HL-60 (cell line): ENCODE results near the gene SPOUT1.

Experiments
- DNase-seq, 2 experiments: peaks; one replicate each; pipeline ENCODE4 v3.0.0-alpha.2; 2010 to 2020; ENCODE audit warnings: low read depth in 1 of 2, low spot score in 1 of 2
- H3K27ac ChIP-seq: fragments of 250-450 bp; sonication (Bioruptor Pico); replicated peaks from 2 replicates; pipeline ENCODE4 v1.5.1; 2020; ENCODE audit warnings: mild to moderate bottlenecking, moderate library complexity
- H3K27me3 ChIP-seq: fragments of 250-450 bp; sonication (Bioruptor Pico); 2 replicates; pipeline ENCODE4 v1.5.1; 2021; ENCODE audit warnings: mild to moderate bottlenecking, moderate library complexity; ENCODE audit not compliant: insufficient read depth, poor library complexity, severe bottlenecking
- H3K4me3 ChIP-seq: replicated peaks from 2 replicates; pipeline ENCODE4 v1.5.1; 2011; ENCODE audit warnings: mild to moderate bottlenecking, control low read depth, low read length; ENCODE audit not compliant: insufficient read depth
- GABPA ChIP-seq: IDR thresholded peaks from 2 replicates; pipeline ENCODE4 v1.6.1; 2012; ENCODE audit warnings: low read depth
- POLR2AphosphoS5 ChIP-seq: IDR thresholded peaks from 2 replicates; pipeline ENCODE4 v1.6.1; 2012; ENCODE audit warnings: low read depth
- SPI1 ChIP-seq: IDR thresholded peaks from 2 replicates; pipeline ENCODE4 v1.6.1; 2012; ENCODE audit warnings: low read depth, mild to moderate bottlenecking, borderline replicate concordance
- TF ChIP-seq, protein P1 (sequence below): IDR thresholded peaks from one replicate; pipeline ENCODE4 v1.5.1; 2011; ENCODE audit warnings: low read length, control low read depth, inconsistent platforms; ENCODE audit not compliant: insufficient read depth
- TF ChIP-seq, protein P2 (sequence below): IDR thresholded peaks from 2 replicates; pipeline ENCODE4 v1.6.1; 2012; ENCODE audit warnings: low read depth; ENCODE audit not compliant: insufficient replicate concordance

Gene SPOUT1

DNA sequence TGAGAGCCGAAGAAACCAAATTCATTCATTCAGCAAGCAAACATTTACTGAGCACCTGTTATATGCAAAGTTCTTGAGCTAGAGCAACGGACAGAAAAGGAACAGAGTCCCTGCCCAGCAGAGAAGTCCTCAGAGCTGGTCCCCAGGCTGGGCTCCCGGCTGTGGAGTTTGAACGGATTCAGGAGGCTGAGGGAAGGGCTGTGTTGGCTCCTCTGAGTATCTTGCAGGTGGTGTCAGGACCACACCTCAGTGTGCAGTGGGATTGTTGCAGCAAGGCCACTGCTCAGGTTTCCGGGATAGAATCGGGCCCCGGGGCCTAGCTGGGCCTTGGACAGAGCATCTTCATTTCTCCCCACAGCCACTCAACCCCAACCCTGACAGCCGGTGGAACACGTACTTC is 37.5 kb downstream of the SPOUT1 start:
- no peak overlapping the region for H3K4me3 ChIP-seq
- TF ChIP-seq GABPA = no peak
- TF ChIP-seq SPI1 = no peak
- TF ChIP-seq, protein P1, sequence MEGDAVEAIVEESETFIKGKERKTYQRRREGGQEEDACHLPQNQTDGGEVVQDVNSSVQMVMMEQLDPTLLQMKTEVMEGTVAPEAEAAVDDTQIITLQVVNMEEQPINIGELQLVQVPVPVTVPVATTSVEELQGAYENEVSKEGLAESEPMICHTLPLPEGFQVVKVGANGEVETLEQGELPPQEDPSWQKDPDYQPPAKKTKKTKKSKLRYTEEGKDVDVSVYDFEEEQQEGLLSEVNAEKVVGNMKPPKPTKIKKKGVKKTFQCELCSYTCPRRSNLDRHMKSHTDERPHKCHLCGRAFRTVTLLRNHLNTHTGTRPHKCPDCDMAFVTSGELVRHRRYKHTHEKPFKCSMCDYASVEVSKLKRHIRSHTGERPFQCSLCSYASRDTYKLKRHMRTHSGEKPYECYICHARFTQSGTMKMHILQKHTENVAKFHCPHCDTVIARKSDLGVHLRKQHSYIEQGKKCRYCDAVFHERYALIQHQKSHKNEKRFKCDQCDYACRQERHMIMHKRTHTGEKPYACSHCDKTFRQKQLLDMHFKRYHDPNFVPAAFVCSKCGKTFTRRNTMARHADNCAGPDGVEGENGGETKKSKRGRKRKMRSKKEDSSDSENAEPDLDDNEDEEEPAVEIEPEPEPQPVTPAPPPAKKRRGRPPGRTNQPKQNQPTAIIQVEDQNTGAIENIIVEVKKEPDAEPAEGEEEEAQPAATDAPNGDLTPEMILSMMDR = no peak
- TF ChIP-seq POLR2AphosphoS5 = no peak
- TF ChIP-seq, protein P2, sequence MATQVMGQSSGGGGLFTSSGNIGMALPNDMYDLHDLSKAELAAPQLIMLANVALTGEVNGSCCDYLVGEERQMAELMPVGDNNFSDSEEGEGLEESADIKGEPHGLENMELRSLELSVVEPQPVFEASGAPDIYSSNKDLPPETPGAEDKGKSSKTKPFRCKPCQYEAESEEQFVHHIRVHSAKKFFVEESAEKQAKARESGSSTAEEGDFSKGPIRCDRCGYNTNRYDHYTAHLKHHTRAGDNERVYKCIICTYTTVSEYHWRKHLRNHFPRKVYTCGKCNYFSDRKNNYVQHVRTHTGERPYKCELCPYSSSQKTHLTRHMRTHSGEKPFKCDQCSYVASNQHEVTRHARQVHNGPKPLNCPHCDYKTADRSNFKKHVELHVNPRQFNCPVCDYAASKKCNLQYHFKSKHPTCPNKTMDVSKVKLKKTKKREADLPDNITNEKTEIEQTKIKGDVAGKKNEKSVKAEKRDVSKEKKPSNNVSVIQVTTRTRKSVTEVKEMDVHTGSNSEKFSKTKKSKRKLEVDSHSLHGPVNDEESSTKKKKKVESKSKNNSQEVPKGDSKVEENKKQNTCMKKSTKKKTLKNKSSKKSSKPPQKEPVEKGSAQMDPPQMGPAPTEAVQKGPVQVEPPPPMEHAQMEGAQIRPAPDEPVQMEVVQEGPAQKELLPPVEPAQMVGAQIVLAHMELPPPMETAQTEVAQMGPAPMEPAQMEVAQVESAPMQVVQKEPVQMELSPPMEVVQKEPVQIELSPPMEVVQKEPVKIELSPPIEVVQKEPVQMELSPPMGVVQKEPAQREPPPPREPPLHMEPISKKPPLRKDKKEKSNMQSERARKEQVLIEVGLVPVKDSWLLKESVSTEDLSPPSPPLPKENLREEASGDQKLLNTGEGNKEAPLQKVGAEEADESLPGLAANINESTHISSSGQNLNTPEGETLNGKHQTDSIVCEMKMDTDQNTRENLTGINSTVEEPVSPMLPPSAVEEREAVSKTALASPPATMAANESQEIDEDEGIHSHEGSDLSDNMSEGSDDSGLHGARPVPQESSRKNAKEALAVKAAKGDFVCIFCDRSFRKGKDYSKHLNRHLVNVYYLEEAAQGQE = no peak
- no peaks in the 10 kb centered on the region for H3K27me3 ChIP-seq
- no peak for DNase-seq
- no peak overlapping the region for H3K27ac ChIP-seq

DNA sequence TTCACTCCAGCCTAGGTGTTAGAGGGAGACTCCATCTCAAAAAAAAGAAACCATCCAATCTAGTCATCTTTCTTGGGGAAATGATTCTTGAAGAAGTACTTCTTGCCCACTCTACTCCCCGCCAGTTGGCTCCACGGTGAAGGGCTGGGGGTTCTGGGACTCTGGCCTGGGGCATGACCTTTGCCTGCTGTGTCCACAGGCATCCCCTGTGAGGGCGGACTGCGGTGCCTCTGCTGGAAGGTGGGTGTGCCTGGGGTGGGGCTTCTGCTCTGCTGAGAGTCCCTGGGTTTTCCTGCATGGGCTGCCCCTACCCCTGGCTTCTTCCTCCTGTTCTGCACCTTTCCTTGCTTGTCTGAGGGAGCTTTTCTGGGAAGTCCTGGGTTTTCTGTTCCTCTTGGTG is 39.1 kb downstream of the SPOUT1 start:
- no peak overlapping the region for H3K4me3 ChIP-seq
- TF ChIP-seq, protein P1 = no peak
- TF ChIP-seq SPI1 = no peak
- no peak for TF ChIP-seq GABPA
- TF ChIP-seq POLR2AphosphoS5 = no peak

DNA sequence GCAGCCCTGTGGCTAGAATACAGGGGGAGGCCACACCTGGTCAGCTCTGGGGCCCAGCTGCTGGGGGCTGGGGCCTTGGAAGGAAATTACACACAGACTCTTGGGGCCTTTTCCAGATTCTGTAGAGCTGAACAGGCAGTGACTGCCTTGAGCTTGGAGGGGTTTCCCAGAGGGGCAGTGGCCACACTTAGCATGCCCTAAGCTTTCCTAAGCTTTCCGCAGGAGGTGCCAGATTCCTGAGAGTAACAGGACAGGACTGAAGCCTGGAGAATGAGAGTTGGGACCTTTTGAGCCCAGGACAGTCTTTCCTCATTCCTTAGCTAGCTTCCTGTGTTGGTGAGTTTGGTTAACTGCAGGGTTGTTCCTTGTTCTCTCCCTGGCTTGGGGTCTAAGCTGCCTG is 41.1 kb downstream of the SPOUT1 start:
- Histone ChIP-seq H3K4me3 (peak overlapping the region; percentile 100), H3K27me3 (no peaks in the 10 kb centered on the region), H3K27ac (peak overlapping the region; percentile 79)
- peak in 1 of 2 experiments; percentile 17 for DNase-seq
- TF ChIP-seq, protein P2 = no peak
- TF ChIP-seq POLR2AphosphoS5 (no peak), GABPA (no peak; the same call in 1 of the 2 replicates), SPI1 (no peak)
- TF ChIP-seq, protein P1 = no peak

More for the DNA sequence above, 39.1 kb downstream of the SPOUT1 start:
- DNase-seq = no peak
- Histone ChIP-seq H3K27ac (no peak overlapping the region), H3K27me3 (no peaks in the 10 kb centered on the region)

DNA sequence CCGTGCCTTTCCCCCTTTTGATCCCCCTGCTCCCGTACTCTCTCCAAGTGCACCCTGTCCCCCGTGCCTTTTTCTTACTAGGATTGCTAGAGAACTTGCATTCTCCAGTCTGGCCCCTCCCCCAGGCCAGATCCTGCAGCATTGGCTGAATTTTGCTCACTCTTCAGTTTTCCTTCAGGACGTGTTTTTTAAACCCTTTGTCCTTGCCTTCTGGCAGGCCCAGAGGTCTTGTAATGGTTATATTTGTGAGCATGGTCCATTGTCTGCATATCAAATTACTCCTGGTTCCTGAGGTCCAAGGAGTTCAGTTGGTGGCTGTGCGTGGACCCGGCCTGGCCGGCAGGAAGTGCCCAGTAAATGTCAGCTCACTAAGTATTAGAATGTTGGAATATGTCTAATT is 41.9 kb downstream of the SPOUT1 start:
- peak overlapping the region; percentile 100 for H3K4me3 ChIP-seq
- no peaks in the 10 kb centered on the region for H3K27me3 ChIP-seq
- peak in 1 of 2 experiments; percentile 16 for DNase-seq
- TF ChIP-seq, protein P2 = no peak
- TF ChIP-seq, protein P1 = no peak
- TF ChIP-seq GABPA (no peak), POLR2AphosphoS5 (no peak), SPI1 (no peak)
- H3K27ac ChIP-seq = peak overlapping the region; percentile 79
